IPS-NIHi7 (cell line): ENCODE results near the gene FAAP20.
A peak's percentile ranks its signal among the peaks of the same experiment; 100 is the strongest.

Experiments used
- DNase-seq: peaks from one replicate; pipeline ENCODE4 v3.0.0; 2012; ENCODE audit warnings: mixed read lengths; ENCODE audit errors: extremely low spot score

FAAP20 gene, protein sequence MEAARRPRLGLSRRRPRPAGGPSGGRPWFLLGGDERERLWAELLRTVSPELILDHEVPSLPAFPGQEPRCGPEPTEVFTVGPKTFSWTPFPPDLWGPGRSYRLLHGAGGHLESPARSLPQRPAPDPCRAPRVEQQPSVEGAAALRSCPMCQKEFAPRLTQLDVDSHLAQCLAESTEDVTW

DNA sequence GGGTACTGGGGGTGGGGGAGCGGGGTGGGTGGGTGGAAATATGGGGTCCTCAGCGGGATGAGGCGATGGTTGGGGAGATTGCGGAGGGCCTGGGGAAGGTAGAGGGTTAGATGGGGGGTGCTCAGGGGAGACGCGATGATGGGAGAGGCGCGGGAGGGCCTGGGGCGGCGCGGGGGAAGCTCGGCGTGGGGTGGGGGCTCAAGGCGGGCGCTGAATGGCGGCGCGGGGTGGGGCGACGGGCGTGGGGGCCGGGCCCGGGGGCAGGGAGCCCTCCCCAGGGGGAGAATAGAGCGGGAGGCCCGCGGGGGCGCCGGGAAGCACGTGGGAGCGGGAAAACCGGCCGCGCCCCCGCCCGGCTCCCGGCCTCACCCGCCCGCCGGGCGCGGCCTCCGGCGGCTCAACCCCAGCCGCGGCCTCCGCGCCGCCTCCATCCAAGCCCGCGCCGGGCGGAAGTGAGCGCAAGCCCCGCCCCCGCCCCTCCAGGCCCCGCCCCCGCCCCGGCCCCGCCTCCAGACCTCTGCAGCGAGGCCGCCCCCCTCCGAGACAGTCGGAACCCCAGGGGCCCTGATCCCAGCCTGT, at the start of gene FAAP20:
Gene FAAP20 (minus strand): TSS at position 454 of the 579 bp plus-strand sequence. CDS start 23 bp downstream, at position 431.
- DNase-seq, result peak; percentile 75

DNA sequence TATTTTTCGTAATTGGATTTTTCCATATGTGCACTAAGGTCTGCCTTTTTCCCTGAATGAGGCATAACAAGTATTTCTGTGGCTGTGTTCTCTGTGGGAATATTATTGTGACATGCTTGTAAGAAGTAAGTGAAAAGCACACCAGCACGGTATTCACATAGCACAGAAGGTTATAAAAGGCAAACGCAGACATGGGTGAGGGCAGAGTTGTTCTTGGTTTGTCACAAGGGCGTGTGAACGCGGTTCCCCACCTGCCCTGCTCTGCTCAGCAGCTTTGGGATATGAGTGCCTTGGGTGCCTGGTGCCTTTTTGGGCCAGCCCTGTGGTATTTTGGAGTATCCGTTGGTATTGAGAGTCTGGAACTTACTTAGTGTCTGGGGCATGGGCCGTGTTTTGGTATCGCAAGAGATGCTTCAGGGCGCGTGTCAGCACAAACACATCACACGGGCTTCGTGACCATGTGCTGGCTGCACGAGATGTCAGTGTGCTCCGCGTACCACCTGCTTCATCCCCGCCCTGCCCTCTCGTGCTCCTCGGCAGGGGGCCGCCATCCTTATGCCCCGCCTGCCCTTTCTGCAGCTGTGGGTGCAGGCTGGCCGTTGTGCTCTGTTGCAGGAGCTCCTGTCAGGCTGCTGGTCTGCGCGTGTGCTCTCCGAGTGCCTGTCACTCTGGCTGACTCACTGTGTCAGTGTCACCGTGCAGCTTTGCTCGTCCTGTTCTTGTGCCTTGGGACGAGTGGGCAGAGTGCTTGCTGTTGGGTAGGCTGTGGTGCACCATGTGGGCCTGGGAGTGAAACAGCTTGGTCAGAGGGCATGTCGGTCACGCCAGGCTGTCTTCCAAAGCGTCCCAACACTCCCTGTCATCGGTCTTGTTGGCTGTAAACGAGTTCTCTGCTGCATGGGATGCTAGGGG, 48.5 kb upstream of the FAAP20 start:
- DNase-seq, result no peak

DNA sequence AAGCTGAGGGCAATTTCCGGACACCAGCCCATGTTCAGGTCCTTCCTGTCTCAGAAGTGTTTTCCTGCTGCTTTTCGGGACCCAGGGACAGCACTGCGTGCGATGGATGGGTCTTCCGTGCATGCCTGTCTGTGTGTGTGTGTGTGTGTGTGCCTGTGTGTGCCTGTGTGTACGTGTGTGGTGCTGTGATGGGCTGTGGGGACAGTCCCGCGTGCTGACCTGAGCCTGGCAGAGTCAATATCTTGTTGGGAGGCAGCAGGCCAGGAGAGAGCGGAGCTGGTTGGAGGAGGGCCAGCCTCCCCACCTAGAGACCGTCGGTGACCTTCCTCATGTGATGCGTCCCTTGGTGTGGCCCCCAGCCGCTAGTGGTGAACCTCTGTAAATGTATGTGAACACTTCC, 47.2 kb upstream of the FAAP20 start:
- DNase-seq, result no peak

DNA sequence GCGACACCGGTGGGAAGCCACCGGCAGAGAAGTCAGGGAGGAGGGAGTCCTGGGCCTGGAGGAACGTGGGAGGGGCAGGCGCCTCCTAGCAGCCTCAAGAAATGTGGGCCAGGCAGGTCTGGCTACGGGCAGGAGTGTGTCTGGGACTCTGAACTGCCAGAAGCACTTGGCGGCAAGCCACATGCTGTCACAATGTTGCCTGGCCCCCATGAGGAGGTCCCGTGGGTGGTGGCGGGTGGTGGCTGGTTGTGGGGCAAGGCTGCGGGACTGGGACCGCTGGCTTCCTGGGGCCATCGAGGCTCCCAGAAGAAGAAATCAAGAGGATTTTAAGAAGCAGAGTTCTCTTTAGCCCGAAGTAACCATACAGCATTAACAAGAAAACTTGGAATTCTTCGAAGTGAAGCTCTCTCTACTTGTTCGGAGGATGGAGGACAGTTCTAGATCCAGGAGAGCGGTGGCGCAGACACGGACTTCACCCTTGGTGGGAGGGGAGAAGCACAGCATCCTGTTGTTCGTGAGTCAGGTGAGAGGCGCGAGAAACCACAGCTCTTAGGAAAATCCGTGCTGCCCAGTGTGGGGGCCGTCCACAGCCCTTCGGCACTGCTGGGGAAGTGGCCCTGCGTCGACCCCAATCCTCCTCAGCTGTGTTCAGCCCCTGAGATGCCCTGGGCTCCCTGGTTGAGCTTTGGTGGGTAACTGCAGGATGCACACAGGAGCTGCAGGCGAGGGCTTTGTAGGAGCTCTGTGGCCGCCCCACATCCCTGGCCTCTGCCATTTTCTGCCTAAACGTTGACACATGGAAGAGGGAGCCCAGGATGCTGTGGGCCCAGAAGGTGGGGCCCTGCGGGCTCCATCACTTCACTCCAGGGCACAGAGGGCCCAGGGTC, 45.9 kb upstream of the FAAP20 start:
- no peak for DNase-seq

DNA sequence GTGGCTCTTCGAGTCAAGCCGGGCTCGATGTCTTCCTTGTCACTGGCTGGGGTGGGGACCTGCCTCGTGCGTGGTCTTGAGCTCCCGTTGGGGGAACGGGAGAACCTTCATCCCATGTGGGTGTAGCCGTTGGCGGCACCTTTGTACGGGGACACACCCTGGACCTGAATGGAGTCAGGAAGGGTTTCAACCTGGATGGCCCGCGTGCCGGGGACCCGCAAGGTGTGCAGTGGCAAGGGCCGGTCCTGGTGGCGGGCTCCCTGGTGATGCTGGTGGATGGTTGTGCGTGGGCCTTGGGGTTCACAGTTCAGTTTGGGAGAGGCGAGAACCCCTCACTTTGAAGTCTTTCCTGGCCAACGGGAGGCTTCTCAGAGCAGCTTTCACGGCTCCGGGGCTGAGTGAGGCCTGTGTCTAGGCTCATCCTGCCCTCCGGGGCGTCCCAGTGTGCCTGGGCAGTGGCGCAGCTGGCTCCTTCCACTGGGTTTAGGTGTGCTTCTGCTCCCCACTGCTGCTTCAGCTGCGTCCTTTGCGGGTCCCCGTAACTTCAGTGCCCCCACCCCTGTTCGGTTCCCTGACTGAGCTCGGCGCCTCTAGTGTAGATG, 44.9 kb upstream of the FAAP20 start:
- DNase-seq, result no peak

DNA sequence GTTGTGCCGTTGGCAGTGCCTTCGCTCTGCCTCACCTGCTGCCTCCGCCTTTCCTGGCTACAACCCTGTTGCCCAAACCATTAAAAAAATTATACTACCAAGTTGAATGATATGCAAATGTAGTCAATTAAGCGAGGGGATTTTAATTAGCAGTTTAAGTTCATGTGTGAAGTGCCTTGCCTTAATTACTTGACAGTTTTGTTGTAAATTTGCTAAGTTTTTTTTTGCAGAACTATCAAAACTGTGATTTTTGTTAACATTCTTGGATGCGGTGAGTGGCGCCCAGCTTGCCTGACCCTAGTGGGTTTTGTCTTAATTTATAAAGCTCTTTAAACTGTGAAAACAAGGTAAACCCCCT, 44.4 kb upstream of the FAAP20 start:
- no peak for DNase-seq

DNA sequence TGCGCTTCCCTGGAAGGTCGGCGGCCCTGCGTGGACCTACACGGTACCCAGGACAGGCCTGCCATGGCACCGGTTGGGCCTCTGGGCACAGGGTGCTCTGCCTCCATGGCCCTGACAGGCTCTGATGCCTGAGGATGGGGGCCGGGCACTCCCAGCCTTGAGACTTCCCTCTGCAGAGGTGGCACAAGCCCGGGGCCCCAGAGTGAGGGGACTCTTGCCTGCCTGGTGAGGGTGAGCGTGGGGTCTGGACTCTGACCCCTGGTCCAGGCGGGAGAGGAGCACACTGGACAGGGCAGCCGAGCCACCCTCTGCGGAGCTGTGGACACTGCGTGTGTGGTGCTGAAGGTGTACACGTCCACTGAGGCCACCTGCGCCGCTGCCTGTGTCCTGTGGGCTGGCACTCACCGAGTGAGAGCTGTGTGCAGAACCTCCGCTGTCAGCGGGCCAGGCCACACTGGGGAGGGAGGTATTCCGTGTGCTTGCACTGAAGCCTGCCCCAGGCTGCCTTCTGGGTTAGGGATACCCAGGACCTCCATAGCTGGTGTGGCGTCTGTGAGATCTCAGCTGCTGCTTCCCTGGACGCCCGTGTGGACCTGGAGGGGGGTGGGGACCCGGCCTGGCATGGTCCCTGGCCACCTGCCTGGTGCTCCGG, 43.9 kb upstream of the FAAP20 start:
- no peak for DNase-seq

DNA sequence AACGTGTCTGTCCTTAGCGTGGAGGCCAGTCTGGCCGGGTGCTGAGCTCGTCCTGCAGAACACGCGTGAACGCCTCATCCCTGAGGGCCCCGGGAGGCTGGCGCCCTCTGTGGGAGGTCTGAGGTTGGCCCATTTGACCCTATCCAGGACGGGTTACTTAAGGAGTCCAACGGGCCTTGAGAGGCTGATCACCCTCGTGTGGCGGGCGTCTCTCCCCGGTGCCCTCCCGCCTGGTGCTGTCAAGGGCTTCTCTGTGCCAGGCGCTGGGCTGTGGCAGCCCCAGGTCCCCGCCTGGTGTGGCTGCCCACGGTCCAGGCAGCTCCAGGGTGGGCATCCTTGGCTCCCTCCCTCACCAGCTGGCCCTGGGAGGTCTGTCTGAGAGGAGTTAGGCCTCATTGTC, 43.2 kb upstream of the FAAP20 start:
- DNase-seq, result no peak

DNA sequence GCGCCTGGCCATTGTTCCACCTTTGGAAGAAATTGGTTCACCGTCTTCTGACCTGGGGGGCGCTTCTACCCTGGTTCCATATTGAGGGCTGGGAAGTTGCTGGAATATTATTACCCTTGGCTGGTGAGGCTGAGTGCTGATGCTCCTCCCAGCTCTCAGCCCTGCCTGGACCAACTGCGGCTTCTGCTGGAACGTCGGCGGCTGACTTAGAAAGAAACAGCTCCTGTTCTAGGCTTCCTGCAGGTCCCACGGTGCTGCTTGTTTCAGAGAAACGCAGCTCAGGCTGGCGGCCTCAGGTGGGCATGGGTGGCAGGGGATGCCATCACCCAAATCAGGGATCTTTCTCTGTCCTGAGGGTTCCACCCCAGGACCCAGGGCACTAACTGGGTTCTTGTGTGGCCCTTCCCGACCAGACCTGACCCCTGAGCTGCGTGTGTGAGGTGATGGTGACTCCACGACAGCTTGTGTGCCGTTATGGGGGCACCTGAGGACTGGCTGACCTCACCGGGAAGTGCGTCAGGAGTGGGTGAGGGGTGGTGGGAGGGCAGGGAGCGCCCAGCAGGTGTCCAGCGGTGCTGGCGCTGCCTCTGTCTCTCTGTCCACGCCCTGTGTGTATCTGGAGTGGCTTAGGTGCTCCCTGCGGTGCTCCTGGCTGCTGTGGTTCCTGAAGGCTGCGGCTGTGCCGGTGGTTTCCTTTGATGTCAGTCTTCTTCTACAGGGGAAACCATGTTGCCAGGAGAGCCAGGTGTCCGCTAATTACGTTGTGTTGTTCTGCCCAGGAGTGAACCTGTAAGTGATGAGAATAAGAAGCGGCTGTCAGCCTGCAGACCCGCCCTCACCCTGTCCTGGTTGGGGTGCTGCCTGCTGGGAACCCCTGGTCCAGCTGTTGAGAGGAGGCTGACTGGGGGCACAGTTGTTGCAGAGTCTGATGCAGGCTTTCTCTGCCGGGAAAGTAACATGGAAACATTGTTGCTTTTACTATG, 42.4 kb upstream of the FAAP20 start:
- no peak for DNase-seq

DNA sequence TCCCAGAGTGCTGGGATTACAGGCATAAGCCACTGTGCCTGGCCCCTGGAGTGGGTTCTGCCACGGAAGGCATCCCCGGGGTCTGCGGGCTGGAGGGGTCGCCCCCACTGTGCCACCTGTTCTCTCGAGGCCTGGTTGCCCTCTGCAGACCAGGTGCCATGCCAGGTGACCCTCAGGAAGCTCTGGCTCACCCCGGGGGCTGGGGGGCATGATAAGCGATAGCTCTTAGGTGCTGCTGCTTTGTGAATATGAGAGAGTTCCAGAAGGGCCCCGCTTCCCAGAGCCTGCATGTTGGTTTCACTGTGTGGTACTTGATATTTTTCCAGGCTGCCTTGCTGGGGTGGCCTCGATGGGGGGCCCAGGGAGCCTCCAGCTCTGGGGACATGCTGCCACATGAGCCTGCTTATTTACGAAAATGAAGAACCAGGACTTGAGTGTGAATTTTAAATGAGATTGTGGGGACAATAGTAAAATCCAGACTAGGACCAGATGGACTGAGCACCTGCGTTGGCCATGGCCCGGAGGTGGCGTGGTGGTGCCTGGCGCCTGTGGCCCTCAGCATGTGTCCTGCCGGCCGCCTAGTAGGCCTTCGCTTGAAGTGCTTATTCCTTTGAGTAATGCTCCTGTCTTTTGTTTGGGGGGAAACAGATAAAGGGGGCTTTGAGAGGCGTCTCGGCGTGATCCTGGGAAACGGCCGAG, 40.9 kb upstream of the FAAP20 start:
- no peak for DNase-seq

DNA sequence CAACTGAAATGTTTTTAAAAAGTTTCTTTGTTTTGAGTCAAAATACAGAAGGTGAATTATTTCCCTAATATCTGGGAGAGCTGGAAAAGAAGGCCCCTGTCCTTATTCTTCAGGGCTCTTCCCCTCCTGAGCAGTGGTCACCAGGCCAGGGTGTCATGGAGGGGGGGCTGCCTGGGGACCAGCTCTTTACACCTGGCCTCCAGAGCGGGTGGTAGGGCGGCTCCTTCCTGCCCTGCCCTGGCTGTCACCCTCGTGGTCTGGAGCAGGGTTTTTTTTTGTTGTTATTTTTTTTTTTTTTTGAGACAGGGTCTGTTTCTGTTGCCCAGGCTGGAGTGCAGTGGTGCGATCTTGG, 40.2 kb upstream of the FAAP20 start:
- DNase-seq, result no peak

DNA sequence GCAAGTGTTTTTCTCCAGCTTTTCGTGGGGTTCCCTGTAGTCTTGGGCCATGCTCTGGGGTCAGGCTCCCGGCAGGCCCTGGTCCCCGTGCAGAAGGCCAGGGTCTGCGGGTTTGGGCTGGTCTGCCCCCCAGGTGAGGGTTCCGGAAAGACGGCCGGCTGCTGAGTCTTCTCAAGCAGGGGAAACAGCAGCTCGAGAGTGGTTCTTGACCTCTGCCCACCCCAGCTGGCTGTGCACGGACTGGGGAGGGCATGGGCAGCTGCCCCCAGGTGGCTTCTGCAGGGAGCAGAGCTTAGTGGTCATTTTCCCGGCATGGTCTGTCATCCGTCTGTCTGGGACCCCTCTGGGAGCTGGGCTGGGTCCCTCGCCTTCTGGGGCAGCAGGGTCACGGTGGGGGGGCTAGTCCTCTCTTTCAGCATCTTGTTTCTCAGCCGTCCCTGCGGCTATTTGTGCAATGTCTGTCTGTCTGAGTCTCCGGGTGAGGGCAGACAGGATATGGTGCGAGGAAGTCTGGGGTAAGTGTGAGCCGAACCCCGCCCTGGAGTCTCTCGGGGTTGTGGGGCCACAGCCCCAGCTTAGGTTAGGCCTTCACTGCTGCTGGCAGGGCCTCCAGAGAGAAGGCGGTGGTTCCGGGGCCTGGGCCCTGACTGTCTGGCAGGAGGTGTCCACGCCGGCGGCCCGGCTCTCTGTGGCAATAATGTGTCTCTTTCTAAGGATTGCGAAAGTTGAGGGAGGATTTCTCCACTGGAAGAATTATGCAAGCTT, 39.6 kb upstream of the FAAP20 start:
- DNase-seq, result no peak

DNA sequence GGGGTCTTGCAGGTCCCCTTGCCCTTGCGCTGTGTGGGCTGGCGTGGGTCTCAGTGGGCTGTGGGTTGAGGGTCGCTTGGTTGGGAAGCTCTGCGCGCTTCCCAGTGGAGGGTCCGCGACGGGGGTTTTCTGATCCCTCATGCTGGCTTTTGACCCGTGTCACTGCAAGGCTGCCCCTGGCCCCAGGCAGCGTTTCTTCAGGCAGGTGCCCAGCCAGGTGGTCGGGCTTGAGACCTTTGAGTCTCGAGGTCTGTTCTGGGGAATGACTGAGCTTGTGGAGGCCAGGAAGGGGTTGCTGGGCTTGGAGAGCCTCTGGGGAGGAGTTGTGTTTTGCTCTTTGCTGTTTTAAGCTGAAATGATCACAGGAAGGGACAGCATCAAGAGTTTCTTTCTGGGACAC, 38.9 kb upstream of the FAAP20 start:
- no peak for DNase-seq

DNA sequence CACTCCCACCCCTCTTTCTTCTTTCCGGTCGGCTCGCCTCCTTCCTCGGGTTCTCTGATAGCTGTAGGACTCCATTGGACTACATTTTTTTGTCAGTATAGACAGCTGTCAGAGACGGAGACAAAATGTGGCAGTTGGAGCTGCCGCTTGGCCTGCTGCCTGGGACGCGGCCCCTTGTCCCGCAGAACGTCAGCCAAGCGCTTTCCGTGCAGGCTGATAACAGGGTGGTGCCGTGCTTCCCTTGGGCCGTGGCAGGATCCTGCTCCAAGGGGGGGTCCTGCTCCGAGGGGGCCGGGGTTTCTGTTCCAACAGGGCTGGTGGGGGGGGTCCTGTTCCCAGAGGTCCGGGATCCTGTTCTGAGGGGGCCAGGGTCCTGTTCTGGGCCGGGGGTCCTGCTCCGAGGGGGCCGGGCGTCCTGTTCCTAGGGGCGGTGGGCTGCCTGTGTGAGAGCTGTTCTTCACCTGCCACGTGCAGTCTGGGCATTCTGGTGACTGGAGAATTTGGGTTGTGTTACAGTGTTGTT, 38.4 kb upstream of the FAAP20 start:
- DNase-seq, result no peak

DNA sequence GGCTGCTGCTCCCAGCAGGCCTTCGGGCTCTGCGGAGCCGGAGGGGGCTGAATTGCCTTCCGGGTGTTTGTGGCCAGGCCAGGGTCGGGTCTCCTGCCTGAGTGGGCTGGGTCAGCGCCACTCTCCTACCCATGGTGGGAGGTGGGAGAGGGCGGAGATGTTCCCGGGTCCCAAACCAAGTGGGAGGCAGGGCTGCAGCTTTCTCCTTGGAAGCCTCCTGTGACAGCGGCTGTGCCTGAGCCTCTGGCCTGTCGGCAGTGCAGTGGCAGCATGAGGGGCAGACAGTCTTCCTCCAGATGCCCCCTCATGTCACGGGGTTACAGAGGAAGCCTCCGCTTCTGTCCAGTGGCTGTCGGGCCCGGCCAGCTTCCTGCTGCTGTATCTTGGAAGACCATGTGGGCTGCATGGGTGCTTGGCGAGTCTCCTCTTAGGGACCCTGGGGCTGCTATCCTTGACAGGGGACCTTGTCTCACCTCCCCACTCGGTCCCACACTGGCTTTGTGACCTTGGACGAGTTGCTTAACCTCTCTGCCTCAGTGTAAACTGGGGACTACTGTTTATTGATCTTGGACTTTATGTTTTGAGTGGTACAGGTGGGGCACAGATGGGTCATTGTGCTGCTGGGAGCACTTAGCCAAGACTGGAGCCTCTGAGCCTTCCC, 37.8 kb upstream of the FAAP20 start:
- no peak for DNase-seq

DNA sequence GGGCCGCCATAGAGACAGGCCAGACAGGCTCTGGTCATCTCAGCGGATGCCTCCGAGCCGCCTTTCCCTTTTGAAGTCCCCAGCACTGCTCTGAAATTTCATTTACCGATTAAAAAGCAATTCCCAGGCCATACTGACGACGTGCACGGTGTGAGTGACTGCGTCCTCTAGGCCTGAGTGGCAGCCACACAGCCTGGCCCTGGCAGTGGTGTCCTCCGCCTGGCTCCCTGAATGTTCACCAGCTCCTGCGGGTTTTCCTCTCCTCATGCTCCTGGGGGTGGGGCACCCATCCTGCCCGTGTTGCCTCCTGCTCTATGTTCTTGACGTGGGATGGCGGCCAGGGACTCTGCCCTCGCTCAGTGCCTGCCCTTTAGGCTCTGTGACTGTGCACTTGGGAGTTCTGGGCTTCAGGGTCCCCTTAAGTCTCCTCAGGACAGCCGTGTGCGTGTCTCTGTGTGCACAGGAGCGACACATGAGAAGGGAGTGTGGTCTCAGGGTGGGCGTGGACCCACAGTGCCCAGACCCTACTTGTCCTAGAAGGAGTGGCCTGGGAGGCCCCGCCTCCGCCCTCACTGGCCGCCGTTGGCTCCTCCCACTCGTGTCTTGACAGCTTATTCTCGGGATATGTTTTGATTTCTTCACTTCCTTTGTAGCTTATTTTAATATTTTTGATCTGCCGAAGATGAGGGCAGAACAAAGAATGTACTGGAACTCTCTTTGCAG, 37.1 kb upstream of the FAAP20 start:
- DNase-seq, result peak; percentile 73
